Measurements from ENCODE around the gene PADI1.

Gene PADI1

DNA sequence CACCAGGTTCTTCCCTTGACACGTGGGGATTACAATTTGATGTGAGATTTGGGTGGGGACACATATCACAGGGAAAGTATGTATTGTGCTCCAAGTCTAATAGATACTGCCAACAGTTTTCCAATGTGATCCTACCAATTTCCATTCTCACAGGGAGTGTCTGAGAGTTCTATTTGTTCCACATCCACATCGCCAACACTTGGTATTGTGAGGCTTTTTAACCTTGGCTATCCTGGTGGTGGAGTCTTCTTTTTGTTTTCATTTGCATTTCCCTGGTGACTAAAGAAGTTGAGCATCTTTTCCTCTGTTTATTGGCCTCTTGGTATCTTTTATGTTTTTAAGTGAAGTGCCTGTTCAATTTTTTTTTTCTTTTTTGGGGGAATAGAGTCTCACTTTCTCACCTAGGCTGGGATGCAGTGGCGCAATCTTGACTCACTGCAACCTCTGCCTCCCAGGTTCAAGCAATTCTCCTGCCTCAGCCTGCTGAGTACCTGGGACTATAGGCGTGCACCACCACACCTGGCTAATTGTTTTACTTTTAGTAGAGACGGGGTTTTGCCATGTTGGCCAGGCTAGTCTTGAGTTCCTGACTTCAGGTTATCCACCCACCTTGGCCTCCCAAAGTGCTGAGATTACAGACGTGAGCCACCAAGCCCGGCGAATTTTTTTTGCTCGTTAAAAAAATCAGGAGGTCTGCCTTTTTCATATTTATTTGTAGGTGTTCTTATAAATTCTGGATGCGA lies 15.9 kb upstream of the PADI1 start:
- ATAC-seq (ENCODE audit: insufficient read depth, low read depth) (no peak), DNase-seq (no peak)
- Histone ChIP-seq H3K4me1 (ENCODE audit: insufficient read depth, low read length) (no peaks in the 10 kb centered on the region), H3K4me2 (ENCODE audit: insufficient read depth, low read length) (no peak overlapping the region), H3K4me3 (ENCODE audit: low read depth in 1 of 2, low read length in 2 of 2) (no peak overlapping the region), H3K27ac (ENCODE audit: low read length) (no peak overlapping the region), H4K20me1 (ENCODE audit: insufficient read depth, low read length) (no peaks in the 10 kb centered on the region; the same call in 1 of the 2 replicates), H3K27me3 (ENCODE audit: insufficient read depth, low read length, poor library complexity) (peaks cover 6% of the 10 kb centered on the region), H3K9ac (ENCODE audit: low read depth, low read length) (no peak overlapping the region), H2AFZ (ENCODE audit: low read depth, low read length) (no peak overlapping the region), H3K79me2 (ENCODE audit: insufficient read depth, low read length) (no peaks in the 10 kb centered on the region), H3K36me3 (ENCODE audit: insufficient read depth, low read length) (no peaks in the 10 kb centered on the region), H3K9me3 (ENCODE audit: insufficient read depth, low read length, severe bottlenecking) (peaks cover 5% of the 10 kb centered on the region)
- TF ChIP-seq EZH2 (IDR thresholded peaks at IDR 0.05; ENCODE audit: borderline replicate concordance, low read depth, low read length, severe bottlenecking), result no peak
- TF ChIP-seq, protein P1, sequence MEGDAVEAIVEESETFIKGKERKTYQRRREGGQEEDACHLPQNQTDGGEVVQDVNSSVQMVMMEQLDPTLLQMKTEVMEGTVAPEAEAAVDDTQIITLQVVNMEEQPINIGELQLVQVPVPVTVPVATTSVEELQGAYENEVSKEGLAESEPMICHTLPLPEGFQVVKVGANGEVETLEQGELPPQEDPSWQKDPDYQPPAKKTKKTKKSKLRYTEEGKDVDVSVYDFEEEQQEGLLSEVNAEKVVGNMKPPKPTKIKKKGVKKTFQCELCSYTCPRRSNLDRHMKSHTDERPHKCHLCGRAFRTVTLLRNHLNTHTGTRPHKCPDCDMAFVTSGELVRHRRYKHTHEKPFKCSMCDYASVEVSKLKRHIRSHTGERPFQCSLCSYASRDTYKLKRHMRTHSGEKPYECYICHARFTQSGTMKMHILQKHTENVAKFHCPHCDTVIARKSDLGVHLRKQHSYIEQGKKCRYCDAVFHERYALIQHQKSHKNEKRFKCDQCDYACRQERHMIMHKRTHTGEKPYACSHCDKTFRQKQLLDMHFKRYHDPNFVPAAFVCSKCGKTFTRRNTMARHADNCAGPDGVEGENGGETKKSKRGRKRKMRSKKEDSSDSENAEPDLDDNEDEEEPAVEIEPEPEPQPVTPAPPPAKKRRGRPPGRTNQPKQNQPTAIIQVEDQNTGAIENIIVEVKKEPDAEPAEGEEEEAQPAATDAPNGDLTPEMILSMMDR (IDR thresholded peaks at IDR 0.05; ENCODE audit: borderline replicate concordance, extremely low read depth, low read length, poor library complexity, severe bottlenecking), result no peak

DNA sequence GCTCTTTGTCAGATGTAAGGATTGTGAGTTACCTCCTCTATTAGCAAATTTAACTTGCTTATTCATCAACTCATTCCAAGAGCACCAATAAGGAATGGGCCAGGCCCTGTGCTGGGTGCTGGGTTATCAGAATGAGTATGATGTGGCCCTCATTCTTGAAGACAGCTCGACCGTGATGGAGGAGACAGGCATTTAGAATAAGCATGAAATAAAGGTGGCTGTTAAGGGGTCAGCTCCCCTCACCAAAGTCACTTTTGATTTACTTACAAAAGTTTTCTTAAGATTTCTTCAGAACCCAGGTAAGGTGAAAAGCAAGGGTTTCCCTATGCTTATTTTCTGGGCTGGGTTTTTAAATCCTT lies 15.3 kb upstream of the PADI1 start:
- Histone ChIP-seq H3K27ac (ENCODE audit: low read length) (no peak overlapping the region), H3K4me3 (ENCODE audit: low read depth in 1 of 2, low read length in 2 of 2) (no peak overlapping the region), H3K9me3 (ENCODE audit: insufficient read depth, low read length, severe bottlenecking) (peaks cover 5% of the 10 kb centered on the region)

DNA sequence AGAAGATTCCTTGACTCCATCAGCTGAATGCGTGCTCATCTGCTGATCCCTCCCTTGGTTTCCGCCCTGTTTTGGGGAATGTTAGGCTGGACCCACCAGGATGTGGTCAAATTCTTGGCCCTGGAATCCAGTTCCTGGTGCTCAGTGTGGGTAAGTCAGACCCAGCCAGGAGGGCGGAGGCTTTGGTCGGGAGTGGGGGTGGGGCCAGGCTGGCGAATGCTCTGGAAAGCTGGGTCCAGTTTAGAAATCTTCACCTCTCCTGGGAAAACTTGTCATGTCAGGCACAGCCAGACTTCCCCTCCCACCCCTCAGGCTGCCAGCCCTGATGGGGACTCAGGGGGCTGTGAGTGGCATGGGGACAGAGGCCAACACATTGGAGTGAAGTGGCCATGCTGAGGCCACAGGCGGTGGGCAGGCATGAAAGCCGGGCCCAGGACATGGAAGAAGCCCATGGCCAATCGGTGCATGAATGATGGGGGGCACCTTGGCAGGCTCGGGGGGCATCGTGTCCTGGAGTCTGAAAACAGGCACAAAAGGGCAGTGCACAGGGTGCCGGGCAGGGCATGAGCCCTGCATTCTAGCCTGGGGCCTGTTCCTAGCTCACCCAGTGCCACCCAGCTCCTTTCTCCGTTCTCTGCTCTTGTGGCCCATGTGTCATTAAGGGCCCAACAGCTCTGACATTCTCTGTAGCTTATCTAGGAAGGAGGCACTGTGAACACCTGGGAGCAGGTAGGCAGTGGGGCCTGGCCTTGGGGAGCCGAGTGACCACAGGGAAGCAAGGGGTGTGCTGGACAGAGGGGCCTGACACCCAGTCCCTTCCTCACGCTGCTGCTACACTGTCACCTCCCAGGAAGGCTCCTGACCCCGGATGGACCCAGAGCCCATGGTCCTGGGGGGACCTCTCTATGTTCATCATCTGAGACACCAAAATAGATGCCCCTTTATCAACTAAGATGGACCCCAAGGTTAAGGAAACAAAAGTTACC lies 14.6 kb upstream of the PADI1 start:
- no peaks in the 10 kb centered on the region for H3K4me1 ChIP-seq (ENCODE audit: insufficient read depth, low read length)
- H3K79me2 ChIP-seq (ENCODE audit: insufficient read depth, low read length), result no peaks in the 10 kb centered on the region
- no peak overlapping the region for H3K27ac ChIP-seq (ENCODE audit: low read length)
- no peak for DNase-seq
- H3K36me3 ChIP-seq (ENCODE audit: insufficient read depth, low read length), result no peaks in the 10 kb centered on the region
- no peak overlapping the region for H2AFZ ChIP-seq (ENCODE audit: low read depth, low read length)
- no peak overlapping the region for H3K9ac ChIP-seq (ENCODE audit: low read depth, low read length)
- peaks cover 5% of the 10 kb centered on the region for H3K9me3 ChIP-seq (ENCODE audit: insufficient read depth, low read length, severe bottlenecking)
- peaks cover 6% of the 10 kb centered on the region for H3K27me3 ChIP-seq (ENCODE audit: insufficient read depth, low read length, poor library complexity)
- no peak for ATAC-seq (ENCODE audit: insufficient read depth, low read depth)
- H3K4me2 ChIP-seq (ENCODE audit: insufficient read depth, low read length), result no peak overlapping the region
- H4K20me1 ChIP-seq (ENCODE audit: insufficient read depth, low read length), result no peaks in the 10 kb centered on the region; the same call in 1 of the 2 replicates
- TF ChIP-seq, protein P1 (IDR thresholded peaks at IDR 0.05; ENCODE audit: borderline replicate concordance, extremely low read depth, low read length, poor library complexity, severe bottlenecking), result no peak
- no peak overlapping the region for H3K4me3 ChIP-seq (ENCODE audit: low read depth in 1 of 2, low read length in 2 of 2)

More for the DNA sequence above, 15.3 kb upstream of the PADI1 start:
- Histone ChIP-seq H4K20me1 (ENCODE audit: insufficient read depth, low read length) (no peaks in the 10 kb centered on the region; the same call in 1 of the 2 replicates), H3K79me2 (ENCODE audit: insufficient read depth, low read length) (no peaks in the 10 kb centered on the region), H2AFZ (ENCODE audit: low read depth, low read length) (no peak overlapping the region), H3K4me1 (ENCODE audit: insufficient read depth, low read length) (no peaks in the 10 kb centered on the region), H3K27me3 (ENCODE audit: insufficient read depth, low read length, poor library complexity) (peaks cover 6% of the 10 kb centered on the region), H3K9ac (ENCODE audit: low read depth, low read length) (no peak overlapping the region), H3K36me3 (ENCODE audit: insufficient read depth, low read length) (no peaks in the 10 kb centered on the region), H3K4me2 (ENCODE audit: insufficient read depth, low read length) (no peak overlapping the region)
- DNase-seq (no peak), ATAC-seq (ENCODE audit: insufficient read depth, low read depth) (no peak)
- TF ChIP-seq, protein P1 (IDR thresholded peaks at IDR 0.05; ENCODE audit: borderline replicate concordance, extremely low read depth, low read length, poor library complexity, severe bottlenecking), result no peak
- no peak for TF ChIP-seq EZH2 (IDR thresholded peaks at IDR 0.05; ENCODE audit: borderline replicate concordance, low read depth, low read length, severe bottlenecking)
